ENCODE measurements around the gene PIP5K1A.

PIP5K1A gene

GRCh38 chr1:151289991-151290708, 91.8 kb downstream of the PIP5K1A start:
- Histone ChIP-seq H3K9me3 (ENCODE audit: low read length) (no peaks in the 10 kb centered on the region), H3K4me2 (ENCODE audit: low read length) (no peak overlapping the region), H2AFZ (ENCODE audit: low read length) (no peak overlapping the region), H3K27me3 (ENCODE audit: insufficient read depth, low read length) (no peaks in the 10 kb centered on the region), H3K4me1 (ENCODE audit: insufficient read depth, low read length, severe bottlenecking) (no peaks in the 10 kb centered on the region), H4K20me1 (ENCODE audit: insufficient read depth, low read length) (no peaks in the 10 kb centered on the region), H3F3A (ENCODE audit: insufficient read depth, low read length) (no peaks in the 10 kb centered on the region), H3K4me3 (ENCODE audit: low read depth, low read length, poor library complexity, severe bottlenecking) (no peak overlapping the region), H3K9me2 (ENCODE audit: low read depth, low read length) (no peaks in the 10 kb centered on the region), H3K9ac (ENCODE audit: low read length) (no peak overlapping the region), H3K27ac (ENCODE audit: low read depth, low read length, poor library complexity, severe bottlenecking) (no peak overlapping the region), H3K79me2 (ENCODE audit: insufficient read depth, low read length) (no peaks in the 10 kb centered on the region), H3K36me3 (ENCODE audit: insufficient read depth, low read length) (peaks cover 86% of the 10 kb centered on the region)
- no peak for TF ChIP-seq CTCF (IDR thresholded peaks at IDR 0.05; ENCODE audit: low read length)
- TF ChIP-seq EZH2 (IDR thresholded peaks at IDR 0.05; ENCODE audit: borderline replicate concordance, low read length), result no peak

DNA sequence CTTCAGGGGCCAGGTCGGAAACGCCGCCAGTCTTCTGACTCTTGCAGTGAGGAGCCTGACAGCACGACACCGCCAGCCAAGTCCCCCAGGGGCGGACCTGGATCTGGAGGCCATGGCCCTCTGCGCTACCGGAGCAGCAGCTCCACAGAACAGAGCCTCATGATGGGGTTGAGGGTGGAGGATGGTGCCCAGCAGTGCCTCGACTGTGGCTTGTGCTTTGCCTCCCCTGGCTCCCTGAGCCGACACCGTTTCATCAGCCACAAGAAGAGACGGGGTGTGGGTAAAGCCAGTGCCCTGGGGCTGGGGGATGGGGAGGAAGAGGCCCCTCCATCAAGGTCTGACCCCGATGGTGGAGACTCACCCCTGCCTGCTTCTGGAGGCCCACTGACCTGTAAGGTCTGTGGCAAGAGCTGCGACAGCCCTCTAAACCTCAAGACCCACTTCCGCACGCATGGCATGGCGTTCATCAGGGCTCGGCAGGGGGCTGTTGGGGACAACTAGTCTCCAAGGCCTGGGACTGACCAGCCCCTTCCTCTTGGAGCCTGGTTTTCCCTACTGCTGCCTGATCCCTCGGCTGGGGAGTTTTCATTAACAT, 92.5 kb downstream of the PIP5K1A start:
- Histone ChIP-seq H4K20me1 (ENCODE audit: insufficient read depth, low read length) (no peaks in the 10 kb centered on the region), H3F3A (ENCODE audit: insufficient read depth, low read length) (no peaks in the 10 kb centered on the region; the same call in 1 of the 2 replicates), H3K9ac (ENCODE audit: low read length) (no peak overlapping the region), H3K4me1 (ENCODE audit: insufficient read depth, low read length, severe bottlenecking) (no peaks in the 10 kb centered on the region), H2AFZ (ENCODE audit: low read length) (no peak overlapping the region), H3K79me2 (ENCODE audit: insufficient read depth, low read length) (no peaks in the 10 kb centered on the region), H3K9me2 (ENCODE audit: low read depth, low read length) (no peaks in the 10 kb centered on the region), H3K27me3 (ENCODE audit: insufficient read depth, low read length) (no peaks in the 10 kb centered on the region), H3K4me3 (ENCODE audit: low read depth, low read length, poor library complexity, severe bottlenecking) (no peak overlapping the region), H3K4me2 (ENCODE audit: low read length) (no peak overlapping the region), H3K27ac (ENCODE audit: low read depth, low read length, poor library complexity, severe bottlenecking) (no peak overlapping the region), H3K9me3 (ENCODE audit: low read length) (no peaks in the 10 kb centered on the region), H3K36me3 (ENCODE audit: insufficient read depth, low read length) (peaks cover 92% of the 10 kb centered on the region)
- no peak for TF ChIP-seq EZH2 (IDR thresholded peaks at IDR 0.05; ENCODE audit: borderline replicate concordance, low read length)
- TF ChIP-seq CTCF (IDR thresholded peaks at IDR 0.05; ENCODE audit: low read length), result no peak

GRCh38 chr1:151292207-151293030, 94.1 kb downstream of the PIP5K1A start:
- Histone ChIP-seq H3K4me1 (ENCODE audit: insufficient read depth, low read length, severe bottlenecking) (no peaks in the 10 kb centered on the region), H2AFZ (ENCODE audit: low read length) (no peak overlapping the region), H3K9ac (ENCODE audit: low read length) (no peak overlapping the region)

More at GRCh38 chr1:151292207-151293030, 94.1 kb downstream of the PIP5K1A start:
- no peaks in the 10 kb centered on the region for H3K9me2 ChIP-seq (ENCODE audit: low read depth, low read length)
- H3K36me3 ChIP-seq (ENCODE audit: insufficient read depth, low read length), result peaks cover 87% of the 10 kb centered on the region
- no peak overlapping the region for H3K27ac ChIP-seq (ENCODE audit: low read depth, low read length, poor library complexity, severe bottlenecking)
- TF ChIP-seq CTCF (IDR thresholded peaks at IDR 0.05; ENCODE audit: low read length), result no peak
- no peak for TF ChIP-seq EZH2 (IDR thresholded peaks at IDR 0.05; ENCODE audit: borderline replicate concordance, low read length)
- no peak overlapping the region for H3K4me2 ChIP-seq (ENCODE audit: low read length)
- no peaks in the 10 kb centered on the region for H3K27me3 ChIP-seq (ENCODE audit: insufficient read depth, low read length)
- no peaks in the 10 kb centered on the region for H3K9me3 ChIP-seq (ENCODE audit: low read length)
- no peaks in the 10 kb centered on the region for H3K79me2 ChIP-seq (ENCODE audit: insufficient read depth, low read length)
- no peak overlapping the region for H3K4me3 ChIP-seq (ENCODE audit: low read depth, low read length, poor library complexity, severe bottlenecking)
- no peaks in the 10 kb centered on the region for H4K20me1 ChIP-seq (ENCODE audit: insufficient read depth, low read length)
- H3F3A ChIP-seq (ENCODE audit: insufficient read depth, low read length), result no peaks in the 10 kb centered on the region; the same call in 1 of the 2 replicates
